ENCODE data around the gene NIN.

DNA sequence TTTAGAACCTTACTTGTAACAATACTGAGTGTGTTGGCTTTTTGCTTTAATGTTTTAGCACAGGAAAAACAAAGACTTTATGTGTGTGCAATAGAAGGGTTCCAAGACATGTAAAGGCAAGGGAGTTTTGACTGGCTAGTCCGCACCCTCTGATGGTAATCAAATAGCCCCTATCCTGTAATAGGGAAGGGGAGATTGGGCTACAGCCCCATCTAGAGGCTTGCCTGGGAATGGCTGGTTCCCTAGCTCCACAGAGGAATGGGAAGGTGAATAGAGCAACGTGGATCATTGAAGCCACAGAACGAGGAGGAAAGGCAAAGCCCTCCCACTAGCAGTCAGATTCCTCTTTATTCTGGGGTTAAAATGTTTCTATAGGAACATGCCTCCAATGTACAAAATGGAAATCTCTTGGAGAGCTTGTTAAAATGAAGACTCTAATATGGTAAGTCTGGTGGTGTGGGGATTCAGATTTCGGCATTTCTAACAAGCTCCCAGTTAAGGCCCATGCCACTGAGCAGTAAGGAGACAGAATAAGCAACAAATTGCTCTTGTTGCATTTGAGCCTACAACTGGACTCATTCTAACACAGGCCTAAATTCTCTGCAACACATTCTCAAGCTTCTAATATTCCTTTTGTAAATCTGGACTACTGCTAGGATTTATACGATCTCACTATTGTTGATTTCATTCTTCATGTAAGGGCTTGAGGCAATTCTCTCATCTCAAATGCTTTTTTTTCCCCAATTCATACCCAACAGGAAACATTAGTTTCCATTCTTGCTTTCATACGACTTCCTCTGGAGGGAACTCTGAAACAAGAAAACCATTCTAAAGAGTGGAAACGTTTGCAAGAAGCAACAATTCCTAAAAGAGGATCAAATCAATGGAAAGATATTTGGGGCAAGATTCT is 57.1 kb downstream of the NIN start:
- TF ChIP-seq TAF1 (IDR thresholded peaks at IDR 0.05; ENCODE audit: low read depth) (no peak), SMC3 (conservative IDR thresholded peaks at IDR 0.05; ENCODE audit: poor library complexity) (no peak), EP300 (conservative IDR thresholded peaks at IDR 0.05; ENCODE audit: poor library complexity, severe bottlenecking) (no peak)
